Vagina (tissue), 2 donors: ENCODE measurements around the gene RUFY3. TPM values are rescaled to one million over a fixed set of nuclear protein-coding genes. Genes with fewer than 3 reads are reported as not detected.

Source experiments
- DNase-seq, 2 donors: peaks; one replicate each; pipeline ENCODE4 v3.0.0-alpha.2; 2017; ENCODE audit errors: extremely low spot score in 2 of 2
- H3K27ac ChIP-seq: fragments of 200-600 bp; sonication (generic); one replicate; pipeline ENCODE4 v1.5.1; 2019
- H3K27me3 ChIP-seq: fragments of 200-600 bp; sonication (generic); one replicate; pipeline ENCODE4 v1.5.1; 2019
- H3K36me3 ChIP-seq, 2 donors: fragments of 200-600 bp; sonication (generic); one replicate each; pipeline ENCODE4 v1.5.1; 2017 to 2019
- H3K4me1 ChIP-seq: fragments of 200-600 bp; sonication (generic); one replicate; pipeline ENCODE4 v1.5.1; 2019
- H3K4me3 ChIP-seq, 2 donors: fragments of 200-600 bp; sonication (generic); 1 replicate in 1 of 2; 2 replicates in 1 of 2; pipeline ENCODE4 v1.5.1; 2016 to 2019
- H3K9me3 ChIP-seq: fragments of 200-600 bp; sonication (generic); one replicate; pipeline ENCODE4 v1.5.1; 2019
- CTCF ChIP-seq, 3 experiments: fragments of 450-650 bp in 2 of 3; fragments of 200-600 bp in 1 of 3; sonication (generic) in 1 of 3; IDR thresholded peaks; one replicate each; pipeline ENCODE4 v1.5.1; 2017 to 2019; ENCODE audit warnings: antibody characterized with exemption in 3 of 3, mild to moderate bottlenecking in 2 of 3, moderate library complexity in 2 of 3
- POLR2A ChIP-seq, 2 donors: fragments of 450-650 bp; IDR thresholded peaks; one replicate each; pipeline ENCODE4 v1.6.1; 2017; ENCODE audit warnings: antibody characterized with exemption in 2 of 2, mild to moderate bottlenecking in 2 of 2, moderate library complexity in 2 of 2
- POLR2AphosphoS5 ChIP-seq, 2 donors: sonication (generic); formaldehyde crosslinking; IDR thresholded peaks; one replicate each; pipeline ENCODE4 v1.9.0; 2017; ENCODE audit warnings: antibody characterized with exemption in 2 of 2, mild to moderate bottlenecking in 2 of 2, low read depth in 1 of 2; ENCODE audit not compliant: insufficient read depth in 1 of 2
- intact Hi-C: fragments of 100-400 bp; cut with DNase I; formaldehyde crosslinking; loops from one replicate; pipeline ENCODE4 v1.15.1; 2023
- total RNA-seq: library from RNA; depleted of rRNA; stranded (reverse); fragments of >200 nt; gene quantifications from one replicate; pipeline ENCODE4 v1.2.3, GENCODE V29; 2016

Gene RUFY3
- total RNA-seq, 1 donor from 2014 or later, result 71.2 TPM

GRCh38 chr4:70778888-70779422, 57.2 kb downstream of the RUFY3 start:
- no peak for DNase-seq
- no peaks in the 10 kb centered on the region for H3K9me3 ChIP-seq
- H3K27ac ChIP-seq, result no peak overlapping the region
- peaks cover 0 to 58% of the 10 kb centered on the region in 2 donors for H3K36me3 ChIP-seq
- H3K4me1 ChIP-seq, result no peaks in the 10 kb centered on the region
- intact Hi-C loops, result no loop called here
- no peaks in the 10 kb centered on the region for H3K27me3 ChIP-seq
- no peak overlapping the region for H3K4me3 ChIP-seq
- no peak for TF ChIP-seq CTCF (IDR thresholded peaks at IDR 0.05)
- no peak for TF ChIP-seq POLR2A (IDR thresholded peaks at IDR 0.05)
- no peak for TF ChIP-seq POLR2AphosphoS5 (IDR thresholded peaks at IDR 0.05; ENCODE audit: insufficient read depth in 1 of 2, low read depth in 1 of 2)

GRCh38 chr4:70783096-70783495, 61.3 kb downstream of the RUFY3 start:
- no peaks in the 10 kb centered on the region for H3K27me3 ChIP-seq
- intact Hi-C loops, result no loop called here
- no peak for DNase-seq
- H3K9me3 ChIP-seq, result no peaks in the 10 kb centered on the region
- H3K4me3 ChIP-seq, result no peak overlapping the region
- H3K36me3 ChIP-seq, result peaks cover 0 to 79% of the 10 kb centered on the region in 2 donors
- no peak overlapping the region for H3K27ac ChIP-seq
- TF ChIP-seq POLR2A (IDR thresholded peaks at IDR 0.05) (no peak), POLR2AphosphoS5 (IDR thresholded peaks at IDR 0.05; ENCODE audit: insufficient read depth in 1 of 2, low read depth in 1 of 2) (no peak), CTCF (IDR thresholded peaks at IDR 0.05) (no peak)
- H3K4me1 ChIP-seq, result no peaks in the 10 kb centered on the region

- Histone ChIP-seq H3K36me3 (peaks cover 0 to 76% of the 10 kb centered on the region in 2 donors), H3K9me3 (no peaks in the 10 kb centered on the region), H3K27me3 (no peaks in the 10 kb centered on the region), H3K4me3 (no peak overlapping the region), H3K4me1 (no peaks in the 10 kb centered on the region), H3K27ac (no peak overlapping the region)
- intact Hi-C loops, result no loop called here
- TF ChIP-seq POLR2A (IDR thresholded peaks at IDR 0.05) (no peak), POLR2AphosphoS5 (IDR thresholded peaks at IDR 0.05; ENCODE audit: insufficient read depth in 1 of 2, low read depth in 1 of 2) (no peak), CTCF (IDR thresholded peaks at IDR 0.05) (no peak)
- no peak for DNase-seq
Measured at GRCh38 chr4:70787496-70787895, 65.7 kb downstream of the RUFY3 start.

GRCh38 chr4:70788733-70789132, 67.0 kb downstream of the RUFY3 start:
- Histone ChIP-seq H3K9me3 (no peaks in the 10 kb centered on the region), H3K4me1 (no peaks in the 10 kb centered on the region), H3K27ac (no peak overlapping the region), H3K27me3 (no peaks in the 10 kb centered on the region), H3K4me3 (no peak overlapping the region), H3K36me3 (peaks cover 0 to 72% of the 10 kb centered on the region in 2 donors)
- no peak for DNase-seq
- intact Hi-C loops, result no loop called here
- TF ChIP-seq POLR2AphosphoS5 (IDR thresholded peaks at IDR 0.05; ENCODE audit: insufficient read depth in 1 of 2, low read depth in 1 of 2) (no peak), CTCF (IDR thresholded peaks at IDR 0.05) (no peak), POLR2A (IDR thresholded peaks at IDR 0.05) (no peak)

GRCh38 chr4:70793626-70794025, 71.9 kb downstream of the RUFY3 start:
- TF ChIP-seq CTCF (IDR thresholded peaks at IDR 0.05) (no peak), POLR2A (IDR thresholded peaks at IDR 0.05) (no peak), POLR2AphosphoS5 (IDR thresholded peaks at IDR 0.05; ENCODE audit: insufficient read depth in 1 of 2, low read depth in 1 of 2) (no peak)
- Histone ChIP-seq H3K27ac (no peak overlapping the region), H3K4me3 (no peak overlapping the region), H3K4me1 (no peaks in the 10 kb centered on the region), H3K27me3 (no peaks in the 10 kb centered on the region), H3K9me3 (no peaks in the 10 kb centered on the region), H3K36me3 (peaks cover 0 to 64% of the 10 kb centered on the region in 2 donors)
- no peak for DNase-seq
- intact Hi-C loops, result no loop called here
